Common myeloid progenitor, CD34-positive (primary cell): ENCODE measurements around the gene RASA1.
"Not testable (repeated sequence)": the region's sequence is repeated elsewhere in the genome, so short reads cannot be mapped to it uniquely, and the experiment has no call there.

ENCODE experiments used
- CTCF ChIA-PET: fragments of 350-600 bp; sonication (Branson Sonifier 250); formaldehyde crosslinking; loops from one replicate; lab custom pipeline; 2021; ENCODE audit warnings: antibody characterized with exemption; lab: Charles Lee
- POLR2A ChIA-PET: fragments of 350-600 bp; sonication (Branson Sonifier 250); formaldehyde crosslinking; loops from one replicate; lab custom pipeline; 2021; ENCODE audit warnings: antibody characterized with exemption; lab: Charles Lee
- DNase-seq, 3 donors: peaks; one replicate each; pipeline versions ENCODE4 v3.0.0 to v3.0.0-alpha.2; 2013
- H3K27ac ChIP-seq, 2 experiments: 1 replicate in 1 of 2; 2 replicates in 1 of 2; pipeline ENCODE4 v1.7.0; 2013; ENCODE audit warnings: inconsistent platforms in 2 of 2, low read length in 2 of 2, mild to moderate bottlenecking in 2 of 2, low read depth in 1 of 2, moderate library complexity in 1 of 2; ENCODE audit not compliant: severe bottlenecking in 2 of 2, insufficient read depth in 1 of 2, poor library complexity in 1 of 2
- H3K27me3 ChIP-seq, 5 experiments: replicated peaks in 2 of 5; 1 replicate in 3 of 5; 2 replicates in 2 of 5; pipeline versions ENCODE4 v1.6.1 to v1.7.0; 2013; ENCODE audit warnings: low read length in 4 of 5, mild to moderate bottlenecking in 2 of 5, moderate library complexity in 2 of 5, inconsistent platforms in 1 of 5; ENCODE audit not compliant: insufficient read depth in 5 of 5, control insufficient read depth in 4 of 5
- H3K36me3 ChIP-seq, 4 experiments: 1 replicate in 2 of 4; 2 replicates in 2 of 4; pipeline versions ENCODE4 v1.6.1 to v1.7.0; 2013; ENCODE audit warnings: low read length in 3 of 4, control low read depth in 1 of 4, mild to moderate bottlenecking in 1 of 4; ENCODE audit not compliant: control insufficient read depth in 4 of 4, insufficient read depth in 4 of 4
- H3K4me1 ChIP-seq, 4 experiments: 1 replicate in 3 of 4; 2 replicates in 1 of 4; pipeline versions ENCODE4 v1.6.1 to v1.7.1; 2013; ENCODE audit warnings: low read length in 3 of 4, mild to moderate bottlenecking in 3 of 4, control low read depth in 1 of 4, inconsistent platforms in 1 of 4, moderate library complexity in 1 of 4; ENCODE audit not compliant: control insufficient read depth in 4 of 4, insufficient read depth in 4 of 4; ENCODE audit errors: control extremely low read depth in 1 of 4
- H3K4me3 ChIP-seq, 7 experiments: 1 replicate in 4 of 7; 2 replicates in 3 of 7; pipeline versions ENCODE4 v1.5.1 to v1.7.0; 2013; ENCODE audit warnings: mild to moderate bottlenecking in 7 of 7, low read length in 6 of 7, moderate library complexity in 6 of 7, inconsistent platforms in 2 of 7, low read depth in 2 of 7, control low read depth in 1 of 7; ENCODE audit not compliant: insufficient read depth in 4 of 7, control insufficient read depth in 1 of 7; ENCODE audit errors: extremely low read depth in 1 of 7
- H3K9me3 ChIP-seq, 5 experiments: 1 replicate in 4 of 5; 2 replicates in 1 of 5; pipeline versions ENCODE4 v1.6.1 to v1.7.1; 2013; ENCODE audit warnings: low read length in 4 of 5, mild to moderate bottlenecking in 2 of 5, inconsistent platforms in 1 of 5, low read depth in 1 of 5, moderate library complexity in 1 of 5; ENCODE audit not compliant: control insufficient read depth in 4 of 5, insufficient read depth in 2 of 5; ENCODE audit errors: control extremely low read depth in 1 of 5
- WGBS: methylation state at CpG from one replicate; pipeline ENCODE4 v1.1.5; 2013; ENCODE audit not compliant: insufficient coverage; 5-methylcytosine and 5-hydroxymethylcytosine counted together

RASA1 gene

GRCh38 chr5:87277279-87277835, 9.7 kb downstream of the RASA1 start:
- 97% methylated on average over 2 of the region's 2 CpGs for WGBS
- CTCF ChIA-PET = no interaction called here
- DNase-seq = no peak

DNA sequence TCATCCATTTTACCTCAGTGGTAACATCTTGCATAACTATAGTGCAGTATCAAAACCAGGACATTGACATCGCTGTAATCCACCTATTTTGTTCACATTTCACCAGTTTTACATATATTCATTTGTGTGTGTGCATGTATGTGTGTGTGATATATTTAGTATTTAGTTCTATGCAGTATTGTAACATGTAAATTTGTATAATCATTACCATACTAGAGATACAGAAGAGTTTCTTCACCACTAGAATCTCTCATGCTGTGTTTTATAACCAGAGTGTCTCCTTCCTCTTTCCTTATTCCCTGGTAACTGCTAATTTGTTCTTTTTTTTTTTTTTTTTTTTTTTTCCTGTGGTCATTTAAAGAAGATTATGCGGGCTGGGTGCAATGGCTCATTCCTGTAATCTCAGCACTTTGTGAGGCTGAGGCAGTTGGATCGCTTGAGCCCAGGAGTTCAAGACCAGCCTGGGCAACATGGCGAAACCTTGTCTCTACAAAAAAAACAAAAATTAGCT, 11.0 kb downstream of the RASA1 start:
- CTCF ChIA-PET = no interaction called here
- 100% methylated on average over 2 of the region's 4 CpGs for WGBS
- peaks cover 0 to 5% (median 3%) of the 10 kb centered on the region in 4 experiments for H3K4me1 ChIP-seq

More at GRCh38 chr5:87277279-87277835, 9.7 kb downstream of the RASA1 start:
- Histone ChIP-seq H3K36me3 (peaks cover 0 to 10% (median 2%) of the 10 kb centered on the region in 4 experiments), H3K27me3 (no peaks in the 10 kb centered on the region), H3K4me1 (peaks cover 0 to 3% (median 2%) of the 10 kb centered on the region in 4 experiments), H3K4me3 (no peak overlapping the region), H3K27ac (no peak overlapping the region), H3K9me3 (peaks cover 0 to 2% (median 0%) of the 10 kb centered on the region in 5 experiments)
- POLR2A ChIA-PET = no interaction called here

GRCh38 chr5:87282269-87282668, 14.6 kb downstream of the RASA1 start:
- no CpG with 5 or more reads among the region's 2 CpGs for WGBS
- ChIA-PET POLR2A (no interaction called here), CTCF (no interaction called here)
- Histone ChIP-seq H3K9me3 (peaks cover 0 to 2% (median 0%) of the 10 kb centered on the region in 5 experiments), H3K4me3 (peak overlapping the region in 2 of 7 experiments; percentile 38 to 42), H3K36me3 (peaks cover 0 to 4% (median 2%) of the 10 kb centered on the region in 4 experiments), H3K4me1 (peaks cover 0 to 5% (median 3%) of the 10 kb centered on the region in 4 experiments), H3K27ac (no peak overlapping the region), H3K27me3 (no peaks in the 10 kb centered on the region)
- peak in 2 of 3 donors; percentile 43 to 70 for DNase-seq

More for the DNA sequence above, 11.0 kb downstream of the RASA1 start:
- no peak for DNase-seq
- POLR2A ChIA-PET = no interaction called here
- no peak overlapping the region for H3K27ac ChIP-seq
- no peak overlapping the region for H3K4me3 ChIP-seq
- H3K36me3 ChIP-seq = peaks cover 0 to 10% (median 2%) of the 10 kb centered on the region in 4 experiments
- no peaks in the 10 kb centered on the region for H3K27me3 ChIP-seq
- peaks cover 0 to 2% (median 0%) of the 10 kb centered on the region in 5 experiments for H3K9me3 ChIP-seq

DNA sequence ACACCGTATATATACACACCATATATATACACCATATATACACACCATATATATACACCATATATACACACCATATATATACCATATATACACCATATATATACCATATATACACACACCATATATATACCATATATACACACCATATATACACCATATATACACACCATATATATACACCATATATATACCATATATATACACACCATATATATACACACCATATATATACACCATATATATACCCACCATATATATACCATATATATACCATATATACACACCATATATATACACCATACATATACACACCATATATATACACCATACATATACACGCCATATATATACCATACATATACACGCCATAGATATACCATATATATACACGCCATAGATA, 19.6 kb downstream of the RASA1 start:
- CTCF ChIA-PET, DNase-seq, H3K27ac ChIP-seq, H3K27me3 ChIP-seq, POLR2A ChIA-PET, H3K4me3 ChIP-seq, H3K4me1 ChIP-seq: not testable (repeated sequence)
- 97% methylated on average over 4 of the region's 4 CpGs for WGBS
- peaks cover 2 to 17% (median 7%) of the 10 kb centered on the region in 4 experiments for H3K36me3 ChIP-seq
- H3K9me3 ChIP-seq = peaks cover 0 to 12% (median 7%) of the 10 kb centered on the region in 5 experiments

DNA sequence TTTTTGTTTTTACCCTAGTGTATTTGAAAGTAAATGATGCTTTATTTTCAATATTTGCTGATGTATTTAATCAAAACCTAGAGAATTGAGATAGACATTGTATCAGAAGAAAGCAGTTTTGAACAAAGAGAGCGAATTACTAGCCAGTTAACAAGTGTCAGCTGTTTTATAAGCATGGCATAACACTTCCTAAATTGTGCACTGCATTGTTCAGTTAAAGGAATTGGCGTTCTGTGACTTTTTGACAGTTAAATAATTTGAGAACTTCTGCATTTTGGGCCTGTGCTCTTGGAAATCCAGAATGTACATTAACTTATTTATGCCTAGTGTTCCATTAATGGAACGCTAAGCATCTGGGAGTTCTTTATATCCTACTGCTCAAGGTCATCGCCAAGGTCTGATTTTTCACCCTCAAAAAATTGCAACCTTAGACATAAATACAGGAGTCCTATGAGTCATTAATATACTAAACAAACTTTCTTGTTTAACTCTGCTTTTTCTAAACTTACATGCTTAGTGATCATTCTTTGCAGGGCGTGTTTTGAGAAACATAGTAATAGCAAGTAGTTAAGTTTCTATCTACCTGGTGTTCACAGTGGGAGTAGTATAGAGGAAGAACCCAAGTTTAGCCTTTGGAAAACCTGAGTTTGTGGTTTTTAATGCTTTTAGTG, 31.1 kb downstream of the RASA1 start:
- H3K27ac ChIP-seq = peak overlapping the region in 1 of 2 experiments; percentile 14
- ChIA-PET CTCF (no interaction called here), POLR2A (no interaction called here)

GRCh38 chr5:87300176-87300575, 32.5 kb downstream of the RASA1 start:
- 88% methylated on average over 1 of the region's 6 CpGs for WGBS
- CTCF ChIA-PET = interaction anchor here (1.3 kb wide), 1 partner anchor 12 kb away, joined by 3 read pairs; no protein-coding TSS in a partner anchor
- POLR2A ChIA-PET = no interaction called here

More for the DNA sequence above, 31.1 kb downstream of the RASA1 start:
- WGBS = 62% methylated on average over 3 of the region's 5 CpGs
- Histone ChIP-seq H3K36me3 (peaks cover 0 to 4% (median 1%) of the 10 kb centered on the region in 4 experiments), H3K4me1 (peaks cover 13 to 37% (median 28%) of the 10 kb centered on the region in 4 experiments), H3K9me3 (peaks cover 0 to 4% (median 1%) of the 10 kb centered on the region in 5 experiments), H3K4me3 (peak overlapping the region in 2 of 7 experiments; percentile 16 to 24), H3K27me3 (no peaks in the 10 kb centered on the region)
- peak in 2 of 3 donors; percentile 69 to 82 for DNase-seq

More at GRCh38 chr5:87300176-87300575, 32.5 kb downstream of the RASA1 start:
- H3K27me3 ChIP-seq = no peaks in the 10 kb centered on the region
- peaks cover 2 to 6% (median 5%) of the 10 kb centered on the region in 4 experiments for H3K36me3 ChIP-seq
- peak overlapping the region in 1 of 2 experiments; percentile 21 for H3K27ac ChIP-seq
- H3K4me1 ChIP-seq = peaks cover 13 to 37% (median 28%) of the 10 kb centered on the region in 4 experiments
- H3K4me3 ChIP-seq = no peak overlapping the region
- peaks cover 0 to 1% (median 0%) of the 10 kb centered on the region in 5 experiments for H3K9me3 ChIP-seq
- DNase-seq = no peak
